D341Med (cell line): ENCODE measurements around the gene TREX2.

Source experiments
- DNase-seq: peaks from one replicate; pipeline ENCODE4 v3.0.0; 2012; ENCODE audit warnings: low spot score

The TREX2 gene

GRCh38 chrX:153475751-153476281, 30.0 kb upstream of the TREX2 start:
- no peak for DNase-seq

GRCh38 chrX:153475271-153475670, 29.4 kb upstream of the TREX2 start:
- DNase-seq: no peak

GRCh38 chrX:153474718-153475117, 28.9 kb upstream of the TREX2 start:
- DNase-seq: no peak

GRCh38 chrX:153474266-153474665, 28.4 kb upstream of the TREX2 start:
- DNase-seq: no peak

- no peak for DNase-seq
These were observed 27.3 kb upstream of the TREX2 start for GRCh38 chrX:153473126-153473525.

- no peak for DNase-seq
These were observed 25.9 kb upstream of the TREX2 start for GRCh38 chrX:153471663-153472280.

- peak; percentile 91 for DNase-seq
These were observed 24.8 kb upstream of the TREX2 start, which contains the start of gene HAUS7 for GRCh38 chrX:153470411-153471363. HAUS7 (minus strand) TSS chrX:153470576; CDS start chrX:153470557, 19 bp downstream.

GRCh38 chrX:153469811-153470410, 24.1 kb upstream of the TREX2 start:
- peak; percentile 50 for DNase-seq

GRCh38 chrX:153468008-153468580, 22.2 kb upstream of the TREX2 start:
- no peak for DNase-seq

GRCh38 chrX:153465691-153466380, 20.0 kb upstream of the TREX2 start:
- no peak for DNase-seq

- no peak for DNase-seq
These were observed 18.3 kb upstream of the TREX2 start for GRCh38 chrX:153464116-153464515.

GRCh38 chrX:153463556-153463955, 17.7 kb upstream of the TREX2 start:
- no peak for DNase-seq

- DNase-seq: no peak
These were observed 17.2 kb upstream of the TREX2 start for GRCh38 chrX:153463031-153463430.

GRCh38 chrX:153462291-153462690, 16.4 kb upstream of the TREX2 start:
- no peak for DNase-seq

- peak; percentile 78 for DNase-seq
These were observed 15.0 kb upstream of the TREX2 start for GRCh38 chrX:153460826-153461225.

- DNase-seq: no peak
These were observed 14.1 kb upstream of the TREX2 start for GRCh38 chrX:153459986-153460385.

GRCh38 chrX:153458476-153458875, 12.6 kb upstream of the TREX2 start:
- no peak for DNase-seq

- no peak for DNase-seq
These were observed 12.1 kb upstream of the TREX2 start for GRCh38 chrX:153457827-153458466.

- DNase-seq: no peak
These were observed 11.4 kb upstream of the TREX2 start for GRCh38 chrX:153457136-153457825.

- no peak for DNase-seq
These were observed 10.8 kb upstream of the TREX2 start for GRCh38 chrX:153456704-153457103.
